HCT116 (cell line): ENCODE results near the gene TIMM17A. TPM values are rescaled to one million over a fixed set of nuclear protein-coding genes. Genes with fewer than 3 reads are reported as not detected.

Source experiments
- ATAC-seq: fragments of 200-7000 bp; cut with Tn5 transposase; 2 replicates; pipeline ENCODE4 v1.9.1; 2020; ENCODE audit warnings: mild to moderate bottlenecking, moderate library complexity
- BruUV-seq: library from RNA; stranded (reverse); fragments of 400-500 nt; replicated peaks from 2 replicates; lab custom pipeline; 2021; lab: Mats Ljungman, UMichigan
- CTCF ChIA-PET: fragments of 300-600 bp; sonication (Branson Sonifier 250); formaldehyde crosslinking; loops from one replicate; lab custom pipeline; 2021; ENCODE audit warnings: antibody characterized with exemption; lab: Charles Lee
- POLR2A ChIA-PET: fragments of 300-600, 350-600 bp; sonication (Branson Sonifier 250); formaldehyde crosslinking; loops from one replicate; lab custom pipeline; 2021; ENCODE audit warnings: antibody characterized with exemption; lab: Charles Lee
- RAD21 ChIA-PET, 2 experiments: fragments of 300-600 bp; sonication (Branson Sonifier 250); formaldehyde crosslinking; loops; one replicate each; lab custom pipeline; 2023; ENCODE audit warnings: low total read pairs in 2 of 2; ENCODE audit not compliant: uncharacterized antibody in 2 of 2, unreplicated experiment in 2 of 2, low non-redundant PET in 1 of 2; lab: Charles Lee
- DNase-seq: peaks from one replicate; pipeline ENCODE4 v3.0.0-alpha.2; 2010; ENCODE audit warnings: low read depth, low spot score
- H2AFZ ChIP-seq: fragments of 200-600 bp; shearing (Covaris generic), sonication (generic); 2 replicates; pipeline ENCODE4 v1.6.1; 2017; ENCODE audit warnings: low read depth, mixed run types, mixed read lengths, antibody characterized with exemption, low read length; ENCODE audit not compliant: poor library complexity, severe bottlenecking
- H3K27ac ChIP-seq: 2 replicates; pipeline ENCODE4 v1.5.1; 2012; ENCODE audit warnings: low read depth, low read length
- H3K27me3 ChIP-seq: fragments of 200-600 bp; sonication (generic); 2 replicates; pipeline ENCODE4 v1.6.1; 2016; ENCODE audit warnings: mixed run types, low read length, mixed read lengths; ENCODE audit not compliant: insufficient read depth
- H3K36me3 ChIP-seq, 2 experiments: fragments of 200-500 bp in 1 of 2; fragments of 200-600 bp in 1 of 2; sonication (Bioruptor generic) in 1 of 2; sonication (generic) in 1 of 2; 2 replicates each; pipeline versions ENCODE4 v1.5.1 to v1.6.1; 2014 to 2016; ENCODE audit warnings: low read length in 2 of 2, inconsistent platforms in 1 of 2, mixed read lengths in 1 of 2, mixed run types in 1 of 2; ENCODE audit not compliant: insufficient read depth in 2 of 2, control insufficient read depth in 1 of 2
- H3K4me1 ChIP-seq, 2 experiments: fragments of 200-600 bp in 1 of 2; sonication (generic) in 1 of 2; 2 replicates each; pipeline versions ENCODE4 v1.5.1 to v1.6.1; 2012 to 2017; ENCODE audit warnings: low read length in 2 of 2, inconsistent platforms in 1 of 2, mild to moderate bottlenecking in 1 of 2, mixed read lengths in 1 of 2, mixed run types in 1 of 2, moderate library complexity in 1 of 2; ENCODE audit not compliant: insufficient read depth in 2 of 2, control insufficient read depth in 1 of 2
- H3K4me2 ChIP-seq: fragments of 200-600 bp; sonication (generic); 2 replicates; pipeline ENCODE4 v1.6.1; 2017; ENCODE audit warnings: mixed run types, low read length, mixed read lengths
- H3K4me3 ChIP-seq, 2 experiments: fragments of 200-600 bp in 1 of 2; sonication (generic) in 1 of 2; replicated peaks in 1 of 2; 2 replicates each; pipeline ENCODE4 v1.5.1; 2011 to 2016; ENCODE audit warnings: low read length in 2 of 2, control low read depth in 1 of 2, low read depth in 1 of 2, mild to moderate bottlenecking in 1 of 2, mixed read lengths in 1 of 2, mixed run types in 1 of 2
- H3K79me2 ChIP-seq: fragments of 200-600 bp; sonication (generic); 2 replicates; pipeline ENCODE4 v1.6.1; 2017; ENCODE audit warnings: mild to moderate bottlenecking, mixed run types, low read length, moderate library complexity, mixed read lengths; ENCODE audit not compliant: insufficient read depth
- H3K9ac ChIP-seq: fragments of 200-600 bp; sonication (generic); 2 replicates; pipeline ENCODE4 v1.6.1; 2016; ENCODE audit warnings: low read length, mixed read lengths
- H3K9me2 ChIP-seq: fragments of 200-600 bp; sonication (generic), shearing (Covaris generic); 2 replicates; pipeline ENCODE4 v1.6.1; 2017; ENCODE audit warnings: mixed run types, mild to moderate bottlenecking, moderate library complexity; ENCODE audit not compliant: insufficient read depth
- H3K9me3 ChIP-seq, 2 experiments: fragments of 200-500 bp in 1 of 2; fragments of 200-600 bp in 1 of 2; sonication (Bioruptor generic) in 1 of 2; sonication (generic) in 1 of 2; 2 replicates each; pipeline ENCODE4 v1.6.1; 2014 to 2017; ENCODE audit warnings: low read length in 2 of 2, mixed read lengths in 2 of 2, inconsistent platforms in 1 of 2, low read depth in 1 of 2, mild to moderate bottlenecking in 1 of 2, mixed run types in 1 of 2, moderate library complexity in 1 of 2; ENCODE audit not compliant: control insufficient read depth in 1 of 2, insufficient read depth in 1 of 2
- H4K20me1 ChIP-seq: fragments of 200-600 bp; sonication (generic), shearing (Covaris generic); 2 replicates; pipeline ENCODE4 v1.6.1; 2017; ENCODE audit warnings: mixed run types, mild to moderate bottlenecking, moderate library complexity; ENCODE audit not compliant: insufficient read depth
- CBX3 ChIP-seq: IDR thresholded peaks from 2 replicates; pipeline ENCODE4 v1.6.1; 2012; ENCODE audit warnings: low read depth
- ELF1 ChIP-seq: IDR thresholded peaks from 2 replicates; pipeline ENCODE4 v1.6.1; 2012; ENCODE audit warnings: low read depth, borderline replicate concordance
- EZH2 ChIP-seq: fragments of 200-600 bp; sonication (generic); IDR thresholded peaks from 2 replicates; pipeline ENCODE4 v1.6.1; 2017; ENCODE audit warnings: antibody characterized with exemption, mixed run types
- FOSL1 ChIP-seq: IDR thresholded peaks from 2 replicates; pipeline ENCODE4 v1.6.1; 2012; ENCODE audit warnings: low read depth
- JUND ChIP-seq: IDR thresholded peaks from 2 replicates; pipeline ENCODE4 v1.6.1; 2012
- MAX ChIP-seq: IDR thresholded peaks from 2 replicates; pipeline ENCODE4 v1.6.1; 2012
- POLR2A ChIP-seq: IDR thresholded peaks from 2 replicates; pipeline ENCODE4 v1.7.0; 2011; ENCODE audit warnings: borderline replicate concordance; ENCODE audit not compliant: insufficient read depth, insufficient read length; ENCODE audit errors: extremely low read depth
- POLR2AphosphoS5 ChIP-seq: IDR thresholded peaks from 2 replicates; pipeline ENCODE4 v1.6.1; 2011; ENCODE audit warnings: mild to moderate bottlenecking, low read depth, low read length, moderate library complexity
- RAD21 ChIP-seq: IDR thresholded peaks from 2 replicates; pipeline ENCODE4 v1.6.1; 2012; ENCODE audit warnings: low read depth, mild to moderate bottlenecking
- TCF7L2 ChIP-seq: IDR thresholded peaks from 2 replicates; pipeline ENCODE4 v1.7.0; 2011; ENCODE audit warnings: borderline replicate concordance, inconsistent platforms; ENCODE audit not compliant: insufficient read depth, insufficient read length; ENCODE audit errors: extremely low read depth
- YY1 ChIP-seq: IDR thresholded peaks from 2 replicates; pipeline ENCODE4 v1.6.1; 2011; ENCODE audit warnings: low read length, low read depth, moderate library complexity, mild to moderate bottlenecking; ENCODE audit not compliant: insufficient replicate concordance; ENCODE audit errors: extremely low read depth
- ZBTB33 ChIP-seq: IDR thresholded peaks from 2 replicates; pipeline ENCODE4 v1.6.1; 2011; ENCODE audit warnings: mild to moderate bottlenecking, low read length, moderate library complexity; ENCODE audit not compliant: insufficient replicate concordance; ENCODE audit errors: extremely low read depth
- intact Hi-C: fragments of 100-400 bp; cut with micrococcal nuclease; formaldehyde crosslinking; loops from 2 replicates; pipeline ENCODE4 v1.10.0; 2022
- total RNA-seq: library from RNA; stranded (reverse); gene quantifications from one replicate; pipeline ENCODE4 v1.2.1, GENCODE V29; 2021; ENCODE audit not compliant: unreplicated experiment
- TF ChIP-seq, protein P1 (sequence below), 3 experiments: fragments of 200-600 bp in 1 of 3; sonication (generic) in 1 of 3; IDR thresholded peaks in 2 of 3; conservative IDR thresholded peaks in 1 of 3; 2 replicates each; pipeline ENCODE4 v1.5.1; 2012 to 2017; ENCODE audit warnings: low read depth in 2 of 3, low read length in 2 of 3, antibody characterized with exemption in 1 of 3, borderline replicate concordance in 1 of 3, control low read depth in 1 of 3, mild to moderate bottlenecking in 1 of 3, mixed read lengths in 1 of 3, mixed run types in 1 of 3, moderate library complexity in 1 of 3; ENCODE audit not compliant: insufficient read depth in 1 of 3
- TF ChIP-seq, protein P2 (sequence below): IDR thresholded peaks from 2 replicates; pipeline ENCODE4 v1.6.1; 2012

TIMM17A gene
- total RNA-seq, 1 experiment from 2014 or later: 100 TPM

- TF ChIP-seq, protein P1, sequence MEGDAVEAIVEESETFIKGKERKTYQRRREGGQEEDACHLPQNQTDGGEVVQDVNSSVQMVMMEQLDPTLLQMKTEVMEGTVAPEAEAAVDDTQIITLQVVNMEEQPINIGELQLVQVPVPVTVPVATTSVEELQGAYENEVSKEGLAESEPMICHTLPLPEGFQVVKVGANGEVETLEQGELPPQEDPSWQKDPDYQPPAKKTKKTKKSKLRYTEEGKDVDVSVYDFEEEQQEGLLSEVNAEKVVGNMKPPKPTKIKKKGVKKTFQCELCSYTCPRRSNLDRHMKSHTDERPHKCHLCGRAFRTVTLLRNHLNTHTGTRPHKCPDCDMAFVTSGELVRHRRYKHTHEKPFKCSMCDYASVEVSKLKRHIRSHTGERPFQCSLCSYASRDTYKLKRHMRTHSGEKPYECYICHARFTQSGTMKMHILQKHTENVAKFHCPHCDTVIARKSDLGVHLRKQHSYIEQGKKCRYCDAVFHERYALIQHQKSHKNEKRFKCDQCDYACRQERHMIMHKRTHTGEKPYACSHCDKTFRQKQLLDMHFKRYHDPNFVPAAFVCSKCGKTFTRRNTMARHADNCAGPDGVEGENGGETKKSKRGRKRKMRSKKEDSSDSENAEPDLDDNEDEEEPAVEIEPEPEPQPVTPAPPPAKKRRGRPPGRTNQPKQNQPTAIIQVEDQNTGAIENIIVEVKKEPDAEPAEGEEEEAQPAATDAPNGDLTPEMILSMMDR (IDR thresholded peaks at IDR 0.05 in 2 of 3, conservative IDR thresholded peaks at IDR 0.05 in 1 of 3; ENCODE audit: borderline replicate concordance in 1 of 3, insufficient read depth in 1 of 3, low read depth in 2 of 3, low read length in 2 of 3): no peak
- TF ChIP-seq TCF7L2: peak; percentile 71
Measured at GRCh38 chr1:201955009-201955728, at the start of gene TIMM17A (continued).

DNA sequence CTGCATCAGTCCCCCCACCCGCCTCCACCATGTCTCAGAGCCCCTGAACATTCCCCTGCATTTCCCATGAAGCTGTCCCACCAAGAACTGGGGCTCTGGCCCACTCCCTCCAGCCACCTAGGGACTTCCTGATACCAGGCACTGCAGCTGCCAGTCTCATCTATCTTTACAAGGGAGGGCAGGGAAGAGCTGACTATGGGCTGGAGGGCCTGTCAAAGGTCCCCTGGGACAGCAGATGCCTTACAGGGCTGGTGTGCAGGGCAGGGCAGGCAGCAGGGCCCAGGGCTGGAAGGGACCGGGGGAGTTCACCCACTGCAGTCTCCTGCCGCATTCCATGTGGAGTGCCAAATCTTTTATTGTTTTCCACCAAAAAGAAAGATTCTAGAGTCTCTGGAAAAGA lies 49.0 kb upstream of the TIMM17A start:
- RAD21 ChIA-PET: no interaction called here
- Histone ChIP-seq H2AFZ (no peak overlapping the region), H3K4me2 (no peak overlapping the region), H3K27me3 (no peaks in the 10 kb centered on the region), H3K27ac (no peak overlapping the region), H3K4me3 (no peak overlapping the region), H3K9me3 (no peaks in the 10 kb centered on the region), H3K4me1 (no peaks in the 10 kb centered on the region), H3K36me3 (no peaks in the 10 kb centered on the region), H3K79me2 (no peaks in the 10 kb centered on the region), H4K20me1 (no peaks in the 10 kb centered on the region), H3K9me2 (no peaks in the 10 kb centered on the region), H3K9ac (no peak overlapping the region)
- intact Hi-C loops: no loop called here
- POLR2A ChIA-PET: no interaction called here
- BruUV-seq: no TSS peak
- CTCF ChIA-PET: interaction anchor here (1.6 kb wide), 1 partner anchor 10 kb away, joined by 6 read pairs; no protein-coding TSS in a partner anchor
- no peak for TF ChIP-seq POLR2A
- TF ChIP-seq POLR2AphosphoS5: no peak
- no peak for TF ChIP-seq YY1
- TF ChIP-seq EZH2: no peak
- TF ChIP-seq JUND: no peak
- TF ChIP-seq FOSL1: no peak
- TF ChIP-seq ZBTB33: no peak
- TF ChIP-seq, protein P2, sequence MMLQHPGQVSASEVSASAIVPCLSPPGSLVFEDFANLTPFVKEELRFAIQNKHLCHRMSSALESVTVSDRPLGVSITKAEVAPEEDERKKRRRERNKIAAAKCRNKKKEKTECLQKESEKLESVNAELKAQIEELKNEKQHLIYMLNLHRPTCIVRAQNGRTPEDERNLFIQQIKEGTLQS: no peak
- TF ChIP-seq TCF7L2: no peak
- TF ChIP-seq MAX: no peak
- no peak for TF ChIP-seq CBX3
- TF ChIP-seq RAD21: no peak
- no peak for TF ChIP-seq ELF1
- DNase-seq (no peak), ATAC-seq (no peak)
